GM12874 (cell line): ENCODE results near the gene FBP2.

Experiments
- TF ChIP-seq, protein P1 (sequence below): IDR thresholded peaks from 2 replicates; pipeline ENCODE4 v1.5.1; 2011; ENCODE audit warnings: low read depth, mild to moderate bottlenecking, control low read depth, low read length, moderate library complexity; ENCODE audit not compliant: insufficient read depth

FBP2 gene

DNA sequence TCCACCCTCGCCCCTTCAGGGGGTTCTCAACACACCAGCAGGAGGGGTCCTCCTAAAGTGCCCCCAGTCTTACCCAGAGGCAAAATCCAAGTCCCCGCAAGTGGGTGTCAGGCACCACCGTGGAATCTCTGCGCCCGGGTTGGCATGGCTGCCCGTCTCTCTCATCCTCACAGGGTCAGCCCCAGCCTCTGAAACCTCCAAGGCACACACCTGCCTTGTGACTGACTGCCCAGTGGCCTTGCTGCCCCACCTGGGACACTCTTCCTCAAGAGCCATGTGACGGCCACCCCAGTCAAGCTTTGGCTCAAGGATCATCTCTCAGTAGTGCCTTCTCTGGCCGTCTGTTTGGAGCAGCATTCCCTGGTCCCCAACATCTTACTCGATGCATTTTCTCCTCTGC, 4.9 kb downstream of the FBP2 start:
- TF ChIP-seq, protein P1, sequence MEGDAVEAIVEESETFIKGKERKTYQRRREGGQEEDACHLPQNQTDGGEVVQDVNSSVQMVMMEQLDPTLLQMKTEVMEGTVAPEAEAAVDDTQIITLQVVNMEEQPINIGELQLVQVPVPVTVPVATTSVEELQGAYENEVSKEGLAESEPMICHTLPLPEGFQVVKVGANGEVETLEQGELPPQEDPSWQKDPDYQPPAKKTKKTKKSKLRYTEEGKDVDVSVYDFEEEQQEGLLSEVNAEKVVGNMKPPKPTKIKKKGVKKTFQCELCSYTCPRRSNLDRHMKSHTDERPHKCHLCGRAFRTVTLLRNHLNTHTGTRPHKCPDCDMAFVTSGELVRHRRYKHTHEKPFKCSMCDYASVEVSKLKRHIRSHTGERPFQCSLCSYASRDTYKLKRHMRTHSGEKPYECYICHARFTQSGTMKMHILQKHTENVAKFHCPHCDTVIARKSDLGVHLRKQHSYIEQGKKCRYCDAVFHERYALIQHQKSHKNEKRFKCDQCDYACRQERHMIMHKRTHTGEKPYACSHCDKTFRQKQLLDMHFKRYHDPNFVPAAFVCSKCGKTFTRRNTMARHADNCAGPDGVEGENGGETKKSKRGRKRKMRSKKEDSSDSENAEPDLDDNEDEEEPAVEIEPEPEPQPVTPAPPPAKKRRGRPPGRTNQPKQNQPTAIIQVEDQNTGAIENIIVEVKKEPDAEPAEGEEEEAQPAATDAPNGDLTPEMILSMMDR: no peak

DNA sequence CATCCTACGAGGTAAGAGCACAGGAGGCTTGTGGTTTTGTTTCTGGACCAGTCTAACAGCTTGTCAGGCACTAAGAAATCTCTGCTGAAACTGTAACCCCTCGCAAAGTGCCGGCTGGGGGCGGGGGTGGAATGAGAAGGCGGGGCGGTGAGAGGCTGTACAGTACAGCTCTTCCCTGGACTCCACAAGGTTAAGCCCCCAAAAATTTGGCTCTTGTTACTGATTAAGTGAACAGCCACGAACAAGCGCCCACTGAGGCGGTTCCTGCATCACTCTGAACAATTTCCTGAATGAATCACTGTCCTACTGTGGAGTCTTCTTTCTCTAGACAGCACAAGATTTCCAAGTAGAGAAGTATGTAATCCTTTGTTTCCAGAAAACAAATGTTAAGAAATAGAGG, 6.8 kb downstream of the FBP2 start:
- TF ChIP-seq, protein P1: no peak

DNA sequence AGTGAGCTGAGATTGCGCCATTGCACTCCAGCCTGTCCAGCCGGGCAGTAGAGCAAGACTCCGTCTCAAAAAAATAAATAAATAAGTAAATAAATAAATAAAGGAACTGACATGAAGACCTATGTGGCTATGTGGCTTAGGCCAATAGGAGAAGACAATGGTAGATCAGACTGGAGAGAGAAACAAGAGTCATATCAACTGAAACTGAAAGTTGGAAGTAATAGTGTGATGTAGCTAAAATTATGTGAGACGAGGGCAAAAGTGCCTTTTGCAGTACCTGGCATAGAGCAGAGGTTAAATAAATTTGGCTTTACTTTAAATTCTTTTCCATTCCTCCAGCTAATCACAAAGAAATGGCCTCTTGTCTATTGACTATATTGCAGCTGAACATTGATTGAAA, 7.3 kb downstream of the FBP2 start:
- TF ChIP-seq, protein P1: no peak

DNA sequence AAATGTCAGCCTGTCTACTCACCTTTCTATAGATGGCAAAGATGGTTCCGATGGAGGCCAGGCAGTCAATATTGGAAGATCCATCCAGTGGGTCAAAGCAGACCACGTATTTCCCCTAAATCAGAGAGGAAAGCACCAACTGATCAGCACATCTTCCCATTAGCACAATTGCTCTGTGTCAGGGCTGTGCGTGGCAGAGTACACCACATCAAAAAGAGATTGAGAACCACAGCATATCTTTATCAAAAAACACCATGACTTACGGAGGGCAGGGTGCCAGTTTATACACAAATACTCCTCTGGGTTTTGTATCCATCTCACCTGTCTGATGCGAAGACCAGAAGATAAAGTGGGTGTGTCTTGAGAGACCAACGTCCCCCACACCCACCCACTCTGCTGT, 9.1 kb downstream of the FBP2 start:
- TF ChIP-seq, protein P1: no peak

DNA sequence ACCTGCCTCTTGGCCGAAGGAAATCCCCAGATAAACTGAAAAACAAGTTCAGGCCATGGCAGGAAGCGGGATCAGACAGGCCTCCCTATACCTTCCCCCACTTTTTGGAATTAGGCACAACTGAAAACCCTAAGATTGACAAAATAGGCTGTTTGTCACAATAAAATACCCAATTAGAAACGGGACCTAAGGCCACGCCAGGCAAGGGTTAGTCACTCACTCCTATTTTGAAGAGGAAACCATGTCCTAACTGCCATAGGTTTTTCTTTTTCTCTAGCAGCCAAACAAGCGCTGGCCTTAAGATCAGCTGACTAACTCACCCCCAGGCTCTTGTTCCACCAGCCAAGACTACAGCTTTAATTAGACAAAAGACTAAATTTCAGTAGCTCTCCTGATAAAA, 11.9 kb downstream of the FBP2 start:
- TF ChIP-seq, protein P1: no peak

DNA sequence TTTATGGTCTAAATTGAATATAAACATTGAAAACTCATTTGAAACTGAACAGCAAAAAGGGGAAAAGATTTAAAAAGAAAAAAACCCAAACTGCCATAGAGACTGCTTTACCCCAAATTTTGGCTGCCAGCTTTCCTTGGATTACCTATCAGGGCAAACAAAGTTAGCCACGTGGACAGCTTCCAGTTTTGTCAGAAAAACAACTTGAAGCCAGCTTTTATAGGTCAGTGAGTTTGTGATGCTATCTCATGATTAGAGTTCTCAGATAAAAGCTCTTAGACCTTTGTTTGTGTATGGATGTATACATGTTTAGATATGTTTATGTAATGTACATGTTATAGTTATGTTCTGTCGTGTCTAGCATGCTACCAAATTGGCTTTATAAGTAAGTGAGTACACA, 16.1 kb downstream of the FBP2 start:
- TF ChIP-seq, protein P1: no peak

DNA sequence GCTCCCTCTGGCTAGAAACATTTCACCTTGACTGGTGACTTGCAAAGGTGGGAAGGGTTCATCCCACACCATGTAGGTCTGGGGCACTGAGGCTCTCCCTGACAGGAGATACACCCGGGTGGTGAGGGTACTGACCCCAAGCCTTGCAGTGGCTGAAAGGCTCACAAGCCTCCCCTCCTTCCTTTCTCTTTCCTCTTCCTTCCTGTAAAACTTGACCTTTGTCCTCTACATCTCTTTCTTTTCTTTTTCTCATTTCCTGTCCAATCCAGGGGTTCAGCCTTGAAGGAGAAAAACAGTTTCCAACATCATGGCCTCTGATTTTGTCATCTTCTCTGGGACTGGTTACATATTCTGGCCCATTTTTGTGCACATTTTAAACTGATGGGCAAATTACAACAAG, 16.6 kb downstream of the FBP2 start:
- TF ChIP-seq, protein P1: no peak

DNA sequence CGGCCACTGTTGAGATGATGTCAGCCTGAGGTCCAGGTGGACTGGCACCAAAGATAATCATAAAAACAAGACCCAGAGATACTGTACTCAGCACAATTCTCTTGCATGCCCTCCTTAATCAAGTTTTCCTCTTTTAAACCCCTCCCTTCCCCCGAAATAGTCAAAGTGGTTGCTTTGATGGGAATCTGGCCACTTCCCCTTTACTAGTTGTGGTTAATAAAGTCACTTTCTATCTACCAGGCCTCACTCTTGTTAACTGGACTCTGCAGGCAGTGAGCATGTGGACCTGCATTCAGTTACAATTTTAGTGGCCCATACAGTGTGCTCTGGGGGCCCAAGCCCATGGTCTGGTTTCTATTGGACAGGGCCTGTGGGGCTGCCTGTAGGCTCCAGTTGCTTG, 17.5 kb downstream of the FBP2 start:
- TF ChIP-seq, protein P1: no peak
